Transverse colon (tissue), 4 donors: ENCODE measurements around the gene KTN1. TPM values are rescaled to one million over a fixed set of nuclear protein-coding genes. Genes with fewer than 3 reads are reported as not detected.

ENCODE experiments used
- DNase-seq: peaks from one replicate; pipeline ENCODE4 v3.0.0-alpha.2; 2019
- H3K27ac ChIP-seq, 4 donors: fragments of 200-600 bp; sonication (generic); 2 replicates each; pipeline ENCODE4 v1.5.1; 2016 to 2018; ENCODE audit warnings: inconsistent platforms in 4 of 4
- H3K27me3 ChIP-seq: fragments of 200-600 bp; sonication (generic); 2 replicates; pipeline ENCODE4 v1.5.1; 2017; ENCODE audit warnings: inconsistent platforms
- H3K36me3 ChIP-seq, 4 donors: fragments of 200-600 bp; sonication (generic); 2 replicates each; pipeline ENCODE4 v1.5.1; 2017 to 2019; ENCODE audit warnings: inconsistent platforms in 4 of 4
- H3K4me1 ChIP-seq, 4 donors: fragments of 200-600 bp; sonication (generic); 2 replicates each; pipeline ENCODE4 v1.5.1; 2017 to 2020; ENCODE audit warnings: inconsistent platforms in 4 of 4
- H3K4me3 ChIP-seq, 4 donors: fragments of 200-600 bp; sonication (generic); 1 replicate in 1 of 4; 2 replicates in 3 of 4; pipeline versions ENCODE4 v1.5.1 to v1.6.1; 2017 to 2019; ENCODE audit warnings: inconsistent platforms in 4 of 4
- H3K9me3 ChIP-seq, 2 donors: fragments of 200-600 bp; sonication (generic); 2 replicates each; pipeline ENCODE4 v1.5.1; 2017 to 2019; ENCODE audit warnings: inconsistent platforms in 2 of 2
- EP300 ChIP-seq: sonication (generic); formaldehyde crosslinking; IDR thresholded peaks from one replicate; pipeline ENCODE4 v1.6.1; 2017; ENCODE audit warnings: antibody characterized with exemption, low read depth
- POLR2A ChIP-seq: fragments of 450-650 bp; IDR thresholded peaks from one replicate; pipeline ENCODE4 v1.6.1; 2016; ENCODE audit warnings: antibody characterized with exemption, mild to moderate bottlenecking, moderate library complexity
- POLR2AphosphoS5 ChIP-seq, 3 donors: sonication (generic); formaldehyde crosslinking; IDR thresholded peaks; one replicate each; pipeline ENCODE4 v1.6.1; 2016; ENCODE audit warnings: antibody characterized with exemption in 3 of 3
- WGBS, 2 donors: methylation state at CpG; one replicate each; pipeline ENCODE4 v1.1.5; 2018; ENCODE audit warnings: low coverage in 1 of 2; 5-methylcytosine and 5-hydroxymethylcytosine counted together
- in situ Hi-C, 4 donors: fragments of 200-750 bp; cut with MboI; loops; one replicate each; pipeline versions ENCODE4 v1.15.0 to v1.15.1; 2017; ENCODE audit warnings: low sequenced_read_pairs in 3 of 4, low pct_ligation_motif_present in 1 of 4, low pct_unique_long_range_greater_than_20kb in 1 of 4
- intact Hi-C: fragments of 100-400 bp; cut with DNase I; formaldehyde crosslinking; loops from one replicate; pipeline ENCODE4 v1.15.1; 2023; ENCODE audit warnings: low total_unique reads
- total RNA-seq, 4 donors: library from RNA; depleted of rRNA; stranded (reverse); fragments of >200 nt; gene quantifications; one replicate each; pipeline ENCODE4 v1.1.0, GENCODE V29; 2016
- TF ChIP-seq, protein P1 (sequence below), 5 experiments: fragments of 200-600 bp in 3 of 5; fragments of 450-650 bp in 2 of 5; sonication (generic) in 3 of 5; IDR thresholded peaks; 1 replicate in 2 of 5; 2 replicates in 3 of 5; pipeline ENCODE4 v1.5.1; 2016 to 2017; ENCODE audit warnings: antibody characterized with exemption in 5 of 5, inconsistent platforms in 3 of 5, mild to moderate bottlenecking in 2 of 5, moderate library complexity in 1 of 5

KTN1 gene
- total RNA-seq, 4 donors from 2014 or later, result 101 to 279 (median 129) TPM

DNA sequence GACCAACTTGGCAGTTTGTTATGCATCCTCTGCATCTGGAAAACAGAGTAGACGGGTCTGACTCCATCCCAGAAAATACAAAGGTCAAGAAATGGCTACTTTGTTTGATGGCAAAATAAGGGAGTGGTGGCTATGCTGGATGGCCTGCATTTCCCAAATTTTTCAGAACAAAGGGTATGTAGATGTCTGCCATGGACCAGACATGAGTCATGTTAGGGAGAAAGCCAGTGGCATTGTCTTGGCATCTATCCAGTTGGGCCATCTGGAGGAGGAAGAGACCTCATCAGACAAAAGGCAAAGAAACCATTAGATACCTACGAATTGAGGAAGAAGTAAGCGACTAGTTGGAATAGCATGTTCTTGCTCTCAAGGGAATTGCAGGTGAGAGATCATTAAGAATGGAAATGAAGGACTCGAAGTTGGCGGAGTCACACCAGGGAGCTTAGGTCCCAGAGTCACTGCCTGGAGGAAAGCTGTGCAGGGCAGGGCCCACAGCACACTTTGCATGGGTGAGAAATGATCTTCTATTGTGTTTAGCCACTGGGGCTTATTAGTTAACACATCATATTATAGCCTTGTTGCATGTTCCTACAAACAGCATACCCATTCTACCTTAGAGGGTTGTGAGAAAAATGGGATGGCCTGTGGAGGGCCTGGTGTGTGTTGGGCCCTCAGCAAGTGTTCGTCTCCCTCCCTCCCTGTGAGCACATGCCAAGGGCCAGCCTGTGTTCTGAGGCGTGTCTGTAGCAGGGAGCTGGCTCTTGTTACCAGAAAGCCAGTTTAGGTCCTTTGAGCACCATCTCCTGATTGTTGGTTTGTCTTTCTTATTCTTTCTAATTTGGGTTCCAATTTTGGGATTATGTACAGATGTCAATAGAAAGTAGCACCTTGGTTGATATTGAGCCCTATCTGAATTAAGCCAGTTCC, 119.4 kb downstream of the KTN1 start:
- no peaks in the 10 kb centered on the region for H3K36me3 ChIP-seq
- peak overlapping the region; percentile 71 to 85 (median 83) for H3K27ac ChIP-seq
- DNase-seq, result peak; percentile 26
- peak in 1 of 3 donors; percentile 15 for TF ChIP-seq POLR2AphosphoS5 (IDR thresholded peaks at IDR 0.05)
- TF ChIP-seq EP300, result no peak
- intact Hi-C loops, result loop anchor here (10.0 kb wide), 1 partner anchor 775 kb away; no protein-coding TSS in a partner anchor
- in situ Hi-C loops, result loop anchor here in 3 of 4 donors (10.0 to 25.0 kb wide), 5 partner anchors 638 to 785 kb away; no protein-coding TSS in a partner anchor
- H3K4me1 ChIP-seq, result peaks cover 3 to 40% (median 16%) of the 10 kb centered on the region in 4 donors
- H3K9me3 ChIP-seq, result no peaks in the 10 kb centered on the region
- no peak overlapping the region for H3K4me3 ChIP-seq
- H3K27me3 ChIP-seq, result no peaks in the 10 kb centered on the region
- WGBS, 2 donors, result 79 to 85% methylated on average over 4 to 7 of the region's 7 CpGs

DNA sequence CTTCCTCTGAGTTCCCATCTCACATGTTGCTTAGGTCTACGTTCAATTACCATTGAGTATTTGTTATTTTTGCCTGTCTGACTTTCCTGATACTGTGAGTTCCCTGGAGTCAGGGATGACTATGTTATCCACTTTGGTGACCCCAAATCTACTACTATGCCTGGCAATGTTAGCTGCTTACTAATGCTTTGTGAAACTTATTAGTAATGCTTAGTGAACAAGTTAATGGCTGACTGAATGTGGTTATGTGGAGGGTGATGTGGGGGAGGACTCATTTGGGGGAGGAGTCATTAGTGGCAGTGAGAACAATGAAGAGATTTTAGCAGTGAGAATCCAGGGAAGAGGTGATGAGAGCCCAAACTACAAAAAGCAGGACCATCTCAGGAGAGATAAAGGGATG, 121.6 kb downstream of the KTN1 start:
- Histone ChIP-seq H3K27ac (no peak overlapping the region), H3K27me3 (no peaks in the 10 kb centered on the region), H3K9me3 (no peaks in the 10 kb centered on the region), H3K4me3 (no peak overlapping the region), H3K4me1 (peaks cover 0 to 30% (median 11%) of the 10 kb centered on the region in 4 donors), H3K36me3 (no peaks in the 10 kb centered on the region)
- no peak for DNase-seq
- WGBS, 2 donors, result 91 to 100% methylated on average over 1 of the region's 1 CpG
- in situ Hi-C loops (loop anchor here in 3 of 4 donors (10.0 to 25.0 kb wide), 5 partner anchors 636 to 783 kb away; no protein-coding TSS in a partner anchor), intact Hi-C loops (loop anchor here (10.0 kb wide), 1 partner anchor 773 kb away; no protein-coding TSS in a partner anchor)
- no peak for TF ChIP-seq EP300
- TF ChIP-seq POLR2A, result no peak
- TF ChIP-seq POLR2AphosphoS5 (IDR thresholded peaks at IDR 0.05), result no peak
- TF ChIP-seq, protein P1, sequence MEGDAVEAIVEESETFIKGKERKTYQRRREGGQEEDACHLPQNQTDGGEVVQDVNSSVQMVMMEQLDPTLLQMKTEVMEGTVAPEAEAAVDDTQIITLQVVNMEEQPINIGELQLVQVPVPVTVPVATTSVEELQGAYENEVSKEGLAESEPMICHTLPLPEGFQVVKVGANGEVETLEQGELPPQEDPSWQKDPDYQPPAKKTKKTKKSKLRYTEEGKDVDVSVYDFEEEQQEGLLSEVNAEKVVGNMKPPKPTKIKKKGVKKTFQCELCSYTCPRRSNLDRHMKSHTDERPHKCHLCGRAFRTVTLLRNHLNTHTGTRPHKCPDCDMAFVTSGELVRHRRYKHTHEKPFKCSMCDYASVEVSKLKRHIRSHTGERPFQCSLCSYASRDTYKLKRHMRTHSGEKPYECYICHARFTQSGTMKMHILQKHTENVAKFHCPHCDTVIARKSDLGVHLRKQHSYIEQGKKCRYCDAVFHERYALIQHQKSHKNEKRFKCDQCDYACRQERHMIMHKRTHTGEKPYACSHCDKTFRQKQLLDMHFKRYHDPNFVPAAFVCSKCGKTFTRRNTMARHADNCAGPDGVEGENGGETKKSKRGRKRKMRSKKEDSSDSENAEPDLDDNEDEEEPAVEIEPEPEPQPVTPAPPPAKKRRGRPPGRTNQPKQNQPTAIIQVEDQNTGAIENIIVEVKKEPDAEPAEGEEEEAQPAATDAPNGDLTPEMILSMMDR (IDR thresholded peaks at IDR 0.05), result no peak

DNA sequence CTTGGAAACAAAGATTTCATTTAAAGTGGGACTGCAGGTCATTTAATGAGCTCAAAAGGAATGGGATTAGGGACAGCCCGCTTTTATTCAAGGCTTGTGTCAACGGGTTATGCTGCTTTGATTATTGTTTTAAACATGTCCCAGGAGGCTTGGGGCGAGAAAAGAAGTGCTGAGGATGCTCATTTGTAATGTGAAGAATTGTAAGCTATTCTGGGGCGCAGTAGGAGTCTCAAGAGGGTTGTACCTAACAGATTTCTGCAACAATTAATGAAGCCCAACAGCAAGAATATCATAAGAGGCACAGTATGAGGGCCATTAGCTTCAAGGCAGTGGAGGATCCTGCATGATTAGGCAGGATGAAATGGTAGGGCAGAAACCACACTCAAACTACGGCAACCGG, 122.5 kb downstream of the KTN1 start:
- TF ChIP-seq POLR2AphosphoS5 (IDR thresholded peaks at IDR 0.05), result no peak
- TF ChIP-seq, protein P1 (IDR thresholded peaks at IDR 0.05), result no peak
- TF ChIP-seq POLR2A, result no peak
- TF ChIP-seq EP300, result no peak
- WGBS, 2 donors, result 79 to 90% methylated on average over 6 of the region's 6 CpGs
- no peak overlapping the region for H3K27ac ChIP-seq
- no peaks in the 10 kb centered on the region for H3K27me3 ChIP-seq
- no peaks in the 10 kb centered on the region for H3K9me3 ChIP-seq
- in situ Hi-C loops (loop anchor here in 3 of 4 donors (10.0 to 25.0 kb wide), 5 partner anchors 635 to 782 kb away; no protein-coding TSS in a partner anchor), intact Hi-C loops (loop anchor here (10.0 kb wide), 1 partner anchor 772 kb away; no protein-coding TSS in a partner anchor)
- no peak for DNase-seq
- H3K36me3 ChIP-seq, result no peaks in the 10 kb centered on the region
- H3K4me3 ChIP-seq, result no peak overlapping the region
- peaks cover 0 to 25% (median 9%) of the 10 kb centered on the region in 4 donors for H3K4me1 ChIP-seq

DNA sequence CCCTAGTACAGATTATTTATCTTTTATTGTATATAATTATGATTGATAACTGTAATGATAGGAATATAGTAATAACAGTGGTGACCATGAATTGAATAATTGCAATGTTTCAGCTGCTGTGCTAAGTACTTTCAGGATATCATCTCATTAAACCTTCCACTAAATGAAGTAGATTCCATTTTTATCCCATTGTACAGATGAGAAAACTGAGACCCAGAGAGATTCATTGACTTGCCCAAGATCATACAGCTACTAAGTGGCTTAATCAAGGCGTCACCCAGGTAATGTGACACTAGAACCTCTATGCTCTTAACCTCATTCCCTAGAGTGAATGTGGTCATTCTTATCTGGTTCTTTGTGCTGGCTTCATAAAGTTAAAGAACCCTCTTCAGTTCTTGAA, 124.6 kb downstream of the KTN1 start:
- no peak for TF ChIP-seq POLR2A
- TF ChIP-seq POLR2AphosphoS5 (IDR thresholded peaks at IDR 0.05), result no peak
- WGBS, 2 donors, result 86 to 96% methylated on average over 1 of the region's 1 CpG
- no peaks in the 10 kb centered on the region for H3K9me3 ChIP-seq
- in situ Hi-C loops, result loop anchor here in 3 of 4 donors (10.0 to 25.0 kb wide), 5 partner anchors 633 to 780 kb away; no protein-coding TSS in a partner anchor
- DNase-seq, result no peak
- no peaks in the 10 kb centered on the region for H3K27me3 ChIP-seq
- H3K27ac ChIP-seq, result no peak overlapping the region
- H3K4me1 ChIP-seq, result peaks cover 0 to 10% (median 2%) of the 10 kb centered on the region in 4 donors
- no peak overlapping the region for H3K4me3 ChIP-seq
- no peaks in the 10 kb centered on the region for H3K36me3 ChIP-seq
- intact Hi-C loops, result loop anchor here (10.0 kb wide), 1 partner anchor 770 kb away; no protein-coding TSS in a partner anchor
